ENCODE data around the gene ABCB9.

DNA sequence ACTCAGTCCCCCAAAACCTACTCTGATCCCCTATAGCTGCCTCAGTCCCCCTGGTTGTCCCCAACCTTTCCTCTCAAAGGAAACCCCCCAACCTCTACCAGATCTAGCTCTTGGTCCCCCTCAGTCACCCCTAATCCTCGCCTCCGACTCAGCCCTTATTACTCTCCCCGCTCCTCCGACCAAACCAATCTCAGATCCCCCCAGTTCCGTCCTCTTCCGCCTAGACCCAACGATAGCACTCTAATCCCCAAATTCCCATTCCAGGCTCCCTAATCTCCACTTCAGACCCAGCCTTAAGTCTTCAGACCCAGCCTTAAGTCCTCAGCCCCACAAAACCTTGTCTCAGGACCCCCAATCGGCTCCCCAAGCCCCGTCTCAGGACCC, 71.0 kb downstream of the ABCB9 start:
- TF ChIP-seq, protein P1, sequence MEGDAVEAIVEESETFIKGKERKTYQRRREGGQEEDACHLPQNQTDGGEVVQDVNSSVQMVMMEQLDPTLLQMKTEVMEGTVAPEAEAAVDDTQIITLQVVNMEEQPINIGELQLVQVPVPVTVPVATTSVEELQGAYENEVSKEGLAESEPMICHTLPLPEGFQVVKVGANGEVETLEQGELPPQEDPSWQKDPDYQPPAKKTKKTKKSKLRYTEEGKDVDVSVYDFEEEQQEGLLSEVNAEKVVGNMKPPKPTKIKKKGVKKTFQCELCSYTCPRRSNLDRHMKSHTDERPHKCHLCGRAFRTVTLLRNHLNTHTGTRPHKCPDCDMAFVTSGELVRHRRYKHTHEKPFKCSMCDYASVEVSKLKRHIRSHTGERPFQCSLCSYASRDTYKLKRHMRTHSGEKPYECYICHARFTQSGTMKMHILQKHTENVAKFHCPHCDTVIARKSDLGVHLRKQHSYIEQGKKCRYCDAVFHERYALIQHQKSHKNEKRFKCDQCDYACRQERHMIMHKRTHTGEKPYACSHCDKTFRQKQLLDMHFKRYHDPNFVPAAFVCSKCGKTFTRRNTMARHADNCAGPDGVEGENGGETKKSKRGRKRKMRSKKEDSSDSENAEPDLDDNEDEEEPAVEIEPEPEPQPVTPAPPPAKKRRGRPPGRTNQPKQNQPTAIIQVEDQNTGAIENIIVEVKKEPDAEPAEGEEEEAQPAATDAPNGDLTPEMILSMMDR (IDR thresholded peaks at IDR 0.05), result no peak
- no peak for TF ChIP-seq EP300 (IDR thresholded peaks at IDR 0.05)

Data from esophagus muscularis mucosa (tissue), 3 donors.